ENCODE data around the gene TSPAN2.
A peak's percentile ranks its signal among the peaks of the same experiment; 100 is the strongest.

The TSPAN2 gene

GRCh38 chr1:115089420-115090185 lies at the start of gene TSPAN2:
TSPAN2 (minus strand) TSS chr1:115089503; CDS start chr1:115089432, 71 bp downstream.
- peak; percentile 44 to 49 for DNase-seq

GRCh38 chr1:115138973-115139372 lies 49.7 kb upstream of the TSPAN2 start:
- peak; percentile 38 to 47 for DNase-seq

GRCh38 chr1:115138271-115138670 lies 49.0 kb upstream of the TSPAN2 start:
- DNase-seq: no peak

- DNase-seq: no peak
Measured at GRCh38 chr1:115137191-115137590, 47.9 kb upstream of the TSPAN2 start.

DNA sequence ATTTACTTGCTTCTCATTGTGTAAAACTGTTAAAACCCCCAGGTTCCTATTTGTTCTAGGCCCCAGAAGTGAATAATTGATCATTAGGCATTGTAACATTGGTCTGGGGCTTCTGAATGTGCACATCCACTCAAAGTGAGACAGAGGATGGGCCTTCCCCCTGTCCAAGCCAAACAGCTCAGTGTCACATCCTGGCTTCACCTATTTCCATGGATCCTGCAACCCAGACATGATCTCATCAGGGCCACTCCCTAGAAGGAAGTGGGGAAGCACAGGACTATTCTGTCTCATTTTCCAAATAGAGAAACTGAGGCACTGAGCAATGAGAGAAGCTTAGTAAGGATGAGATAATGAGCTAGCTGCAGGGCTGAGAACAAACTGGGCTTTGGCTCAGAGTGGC lies 47.4 kb upstream of the TSPAN2 start:
- DNase-seq: no peak

DNA sequence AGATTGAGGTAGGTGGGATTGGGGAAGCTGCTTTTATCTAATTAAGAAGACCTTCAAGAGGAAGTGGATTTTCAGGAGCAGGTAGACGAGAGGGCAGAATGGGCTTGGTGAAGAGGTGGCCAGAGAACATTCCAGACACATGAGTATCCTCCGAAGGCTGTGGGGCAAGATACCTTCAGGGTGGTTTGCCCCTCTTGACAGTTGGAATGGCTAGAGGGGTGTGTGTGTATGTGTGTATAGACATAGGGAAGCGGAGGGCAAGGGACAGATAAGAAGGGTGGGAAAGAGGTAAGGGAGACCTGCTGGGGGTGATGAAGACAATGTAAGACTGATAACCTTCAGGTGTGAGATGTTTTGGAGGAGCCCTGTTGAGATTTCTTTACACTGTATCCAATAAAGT lies 46.8 kb upstream of the TSPAN2 start:
- no peak for DNase-seq

DNA sequence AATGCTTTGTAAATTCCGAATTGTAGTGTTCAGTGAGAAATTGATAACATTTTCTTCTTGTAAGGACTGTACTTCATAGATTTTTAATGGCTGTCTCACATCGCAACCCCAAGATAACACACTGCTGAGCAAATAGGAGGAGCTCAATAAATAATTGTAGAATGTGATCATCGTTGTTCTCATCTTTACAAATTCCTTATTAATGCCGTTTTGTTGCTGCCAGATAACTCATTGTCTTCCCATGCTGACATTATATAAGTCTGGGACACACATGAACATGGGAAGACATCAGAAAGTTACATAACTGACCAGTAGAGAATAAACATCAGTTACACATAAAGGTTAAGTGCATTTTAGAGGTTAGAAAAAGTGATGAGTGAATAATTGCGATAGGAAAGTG lies 46.4 kb upstream of the TSPAN2 start:
- no peak for DNase-seq

GRCh38 chr1:115134850-115135480 lies 45.7 kb upstream of the TSPAN2 start:
- no peak for DNase-seq

- no peak for DNase-seq
Measured at GRCh38 chr1:115134231-115134630, 44.9 kb upstream of the TSPAN2 start.

- DNase-seq: no peak
Measured at GRCh38 chr1:115133440-115133839, 44.1 kb upstream of the TSPAN2 start.

DNA sequence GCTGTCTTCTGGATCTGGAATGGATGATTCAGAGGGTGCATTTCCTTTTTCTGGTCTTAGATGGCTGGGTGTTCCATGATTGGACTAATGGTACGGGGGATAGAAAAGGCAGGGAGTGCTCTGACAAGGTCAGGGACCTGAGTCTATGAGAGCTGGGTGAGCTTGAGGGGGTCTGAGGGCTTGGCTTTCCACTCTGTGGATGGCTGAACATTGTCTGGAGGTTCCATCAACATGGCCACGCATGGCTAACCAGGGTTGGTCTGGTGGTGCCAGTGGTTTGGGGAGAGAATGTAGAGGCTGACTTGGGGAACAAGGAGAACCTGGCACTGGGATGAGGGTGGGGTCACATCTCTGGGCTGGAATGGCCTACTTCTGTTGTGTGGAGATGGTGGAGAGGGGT lies 41.5 kb upstream of the TSPAN2 start:
- DNase-seq: no peak

DNA sequence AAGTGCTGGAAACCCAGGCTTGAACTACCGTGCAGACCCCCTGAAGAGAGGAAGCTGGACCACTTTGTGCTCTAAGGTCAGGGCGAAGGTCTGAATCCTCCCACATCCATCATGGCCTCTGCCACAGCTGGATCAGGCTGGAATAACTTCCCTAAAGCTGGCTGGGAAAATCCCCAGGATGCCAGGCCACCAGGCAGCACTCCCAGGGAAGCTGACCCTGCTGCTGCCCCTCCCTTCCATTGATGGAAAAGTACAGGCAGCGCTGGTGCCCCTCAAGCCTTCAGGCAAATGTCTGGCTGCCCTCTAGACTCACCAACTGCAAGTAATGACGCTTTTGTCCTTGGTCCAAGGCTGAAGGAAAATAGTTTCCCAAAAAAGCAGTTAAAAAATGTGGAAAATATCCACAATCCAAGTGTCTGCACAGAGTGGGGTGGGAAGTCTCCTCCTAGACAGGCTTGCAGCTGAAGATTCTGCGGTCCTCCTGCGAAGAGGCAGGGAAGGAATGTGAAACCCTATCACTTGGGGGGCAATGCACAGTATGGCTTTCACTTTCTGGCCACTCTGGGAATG lies 39.9 kb upstream of the TSPAN2 start:
- no peak for DNase-seq

GRCh38 chr1:115127539-115127938 lies 38.2 kb upstream of the TSPAN2 start:
- DNase-seq: no peak

- no peak for DNase-seq
Measured at GRCh38 chr1:115126516-115126915, 37.2 kb upstream of the TSPAN2 start.

- no peak for DNase-seq
Measured at GRCh38 chr1:115123116-115123515, 33.8 kb upstream of the TSPAN2 start.

DNA sequence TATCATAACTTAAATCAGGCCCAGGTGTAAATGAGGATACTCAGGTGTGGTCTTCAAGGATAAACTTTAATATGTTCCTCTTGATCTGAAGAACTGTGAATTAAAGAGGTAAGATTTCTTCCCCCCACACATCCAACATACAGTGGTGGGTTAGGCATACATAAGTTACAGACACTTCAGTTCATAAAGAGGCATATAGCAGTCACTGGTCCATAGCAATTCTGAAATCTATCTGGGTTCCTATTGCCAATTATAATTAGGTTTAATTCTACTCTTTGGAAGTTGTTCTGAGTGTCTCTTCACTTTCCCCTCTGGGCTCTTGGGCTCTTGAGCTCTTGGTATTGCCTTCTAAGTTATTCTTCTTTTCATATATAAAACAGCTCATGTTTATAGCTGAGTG lies 32.5 kb upstream of the TSPAN2 start:
- DNase-seq: no peak

- no peak for DNase-seq
Measured at GRCh38 chr1:115120296-115120695, 31.0 kb upstream of the TSPAN2 start.

DNA sequence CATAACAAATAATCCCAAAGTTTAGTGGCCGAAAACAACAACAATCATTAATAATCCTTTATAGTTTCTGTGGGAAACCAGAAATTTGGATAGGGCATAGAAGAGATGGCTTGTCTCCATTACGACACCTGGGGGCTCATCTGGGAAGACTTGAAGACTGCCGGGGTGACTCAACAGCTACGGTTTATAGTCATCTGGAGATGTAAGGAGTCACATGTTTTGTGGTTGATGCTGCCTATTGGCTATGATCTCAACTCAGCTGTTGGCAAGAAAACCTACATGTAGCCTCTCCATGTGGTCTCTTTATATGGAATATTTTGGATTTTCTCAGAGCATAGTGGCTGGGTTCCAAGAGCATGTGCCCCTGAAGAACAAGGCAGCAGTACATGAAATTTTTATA lies 29.3 kb upstream of the TSPAN2 start:
- DNase-seq: no peak

- no peak for DNase-seq
Measured at GRCh38 chr1:115118086-115118485, 28.8 kb upstream of the TSPAN2 start.

DNA sequence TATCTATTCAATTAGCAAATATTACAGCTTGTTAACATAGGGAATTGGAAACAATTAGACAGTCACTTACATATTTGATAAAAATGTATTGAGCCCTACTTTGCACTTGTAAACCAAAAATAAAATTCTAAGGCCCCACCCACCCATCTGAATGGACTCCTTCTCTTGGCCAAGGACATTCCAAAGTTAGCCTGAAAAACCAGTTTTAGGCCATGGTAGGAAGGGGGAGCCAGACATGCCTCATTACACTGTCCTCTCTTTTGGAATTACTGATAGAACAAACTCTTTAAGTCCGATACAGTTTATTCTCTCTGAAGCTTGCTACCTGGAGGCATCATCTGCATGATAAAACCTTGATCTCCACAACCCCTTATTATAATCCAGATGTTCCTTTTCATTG lies 28.0 kb upstream of the TSPAN2 start:
- DNase-seq: no peak

DNA sequence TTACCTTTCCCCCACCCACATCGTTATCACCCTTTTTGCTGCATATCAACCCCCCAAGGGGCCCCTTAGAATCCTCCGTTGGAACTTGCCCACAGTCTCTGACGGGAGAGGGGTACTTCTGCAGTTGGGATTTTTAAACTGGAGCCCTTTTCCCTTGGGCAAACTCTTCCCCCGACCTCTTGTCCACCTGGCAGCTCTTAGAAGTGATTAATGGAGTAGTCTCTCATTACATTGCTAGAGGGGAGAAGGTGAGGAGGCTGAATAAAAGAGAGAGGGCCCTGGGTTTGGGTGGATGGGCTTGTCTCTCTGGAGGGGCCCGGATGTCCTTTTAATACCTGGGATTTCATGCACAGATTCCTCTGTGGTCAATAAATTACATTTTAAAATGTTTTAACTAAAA lies 27.2 kb upstream of the TSPAN2 start:
- no peak for DNase-seq

- no peak for DNase-seq
Measured at GRCh38 chr1:115115521-115116161, 26.3 kb upstream of the TSPAN2 start.

- DNase-seq: no peak
Measured at GRCh38 chr1:115114308-115114707, 25.0 kb upstream of the TSPAN2 start.

- no peak for DNase-seq
Measured at GRCh38 chr1:115113766-115114165, 24.5 kb upstream of the TSPAN2 start.
